Activated CD4-positive, alpha-beta T cell treated with anti-CD3 and anti-CD28 coated beads, Interleukin-2, amount 50 U/mL, for 1 hour (primary cell): ENCODE data around the gene IL32.
"Not testable (repeated sequence)": the region's sequence is repeated elsewhere in the genome, so short reads cannot be mapped to it uniquely, and the experiment has no call there.

ENCODE experiments used
- DNase-seq: peaks from one replicate; pipeline ENCODE4 v3.0.0-alpha.2; 2020

The IL32 gene

GRCh38 chr16:3053330-3053710, 12.1 kb upstream of the IL32 start:
- not testable (repeated sequence) for DNase-seq

GRCh38 chr16:3054965-3055733, 10.3 kb upstream of the IL32 start:
- no peak for DNase-seq

GRCh38 chr16:3055734-3056115, 9.7 kb upstream of the IL32 start:
- not testable (repeated sequence) for DNase-seq

- DNase-seq = no peak
Measured at GRCh38 chr16:3056336-3057180, 8.9 kb upstream of the IL32 start.

GRCh38 chr16:3057181-3058138, 8.0 kb upstream of the IL32 start:
- no peak for DNase-seq

GRCh38 chr16:3058139-3059030, 7.1 kb upstream of the IL32 start:
- peak; percentile 51 for DNase-seq

- peak; percentile 81 for DNase-seq
Measured at GRCh38 chr16:3059041-3059722, 6.3 kb upstream of the IL32 start.

- no peak for DNase-seq
Measured at GRCh38 chr16:3059723-3060242, 5.7 kb upstream of the IL32 start.

- no peak for DNase-seq
Measured at GRCh38 chr16:3060339-3061127, 4.9 kb upstream of the IL32 start.

- no peak for DNase-seq
Measured at GRCh38 chr16:3062553-3062952, 2.9 kb upstream of the IL32 start.

- no peak for DNase-seq
Measured at GRCh38 chr16:3063625-3064386, 1.6 kb upstream of the IL32 start.

- DNase-seq = peak; percentile 40
Measured at GRCh38 chr16:3065742-3066439, 451 bp downstream of the IL32 start.

- no peak for DNase-seq
Measured at GRCh38 chr16:3066440-3066748, 954 bp downstream of the IL32 start.

GRCh38 chr16:3068487-3068886, 3.0 kb downstream of the IL32 start:
- no peak for DNase-seq

- not testable (repeated sequence) for DNase-seq
Measured at GRCh38 chr16:3069146-3069545, 3.7 kb downstream of the IL32 start.

- no peak for DNase-seq
Measured at GRCh38 chr16:3070608-3071111, 5.2 kb downstream of the IL32 start.

GRCh38 chr16:3071655-3072054, 6.2 kb downstream of the IL32 start:
- no peak for DNase-seq

GRCh38 chr16:3072148-3072547, 6.7 kb downstream of the IL32 start:
- DNase-seq = not testable (repeated sequence)
